Activated naive CD8-positive, alpha-beta T cell (primary cell): Measurements from ENCODE around the gene KRTAP12-1.

Experiments
- H3K27ac Mint-ChIP-seq: one replicate; pipeline ENCODE4 v1.8.0; 2021; ENCODE audit warnings: mixed read lengths
- H3K27me3 Mint-ChIP-seq: one replicate; pipeline ENCODE4 v1.8.0; 2021; ENCODE audit warnings: mixed read lengths
- H3K36me3 Mint-ChIP-seq: one replicate; pipeline ENCODE4 v1.8.0; 2021; ENCODE audit warnings: mixed read lengths
- H3K4me1 Mint-ChIP-seq: one replicate; pipeline ENCODE4 v1.8.0; 2021; ENCODE audit warnings: low read depth, mixed read lengths
- H3K4me3 Mint-ChIP-seq: one replicate; pipeline ENCODE4 v1.8.0; 2021; ENCODE audit warnings: mild to moderate bottlenecking, mixed read lengths
- H3K9me3 Mint-ChIP-seq: one replicate; pipeline ENCODE4 v1.8.0; 2021; ENCODE audit warnings: low read depth, mixed read lengths

KRTAP12-1 gene

DNA sequence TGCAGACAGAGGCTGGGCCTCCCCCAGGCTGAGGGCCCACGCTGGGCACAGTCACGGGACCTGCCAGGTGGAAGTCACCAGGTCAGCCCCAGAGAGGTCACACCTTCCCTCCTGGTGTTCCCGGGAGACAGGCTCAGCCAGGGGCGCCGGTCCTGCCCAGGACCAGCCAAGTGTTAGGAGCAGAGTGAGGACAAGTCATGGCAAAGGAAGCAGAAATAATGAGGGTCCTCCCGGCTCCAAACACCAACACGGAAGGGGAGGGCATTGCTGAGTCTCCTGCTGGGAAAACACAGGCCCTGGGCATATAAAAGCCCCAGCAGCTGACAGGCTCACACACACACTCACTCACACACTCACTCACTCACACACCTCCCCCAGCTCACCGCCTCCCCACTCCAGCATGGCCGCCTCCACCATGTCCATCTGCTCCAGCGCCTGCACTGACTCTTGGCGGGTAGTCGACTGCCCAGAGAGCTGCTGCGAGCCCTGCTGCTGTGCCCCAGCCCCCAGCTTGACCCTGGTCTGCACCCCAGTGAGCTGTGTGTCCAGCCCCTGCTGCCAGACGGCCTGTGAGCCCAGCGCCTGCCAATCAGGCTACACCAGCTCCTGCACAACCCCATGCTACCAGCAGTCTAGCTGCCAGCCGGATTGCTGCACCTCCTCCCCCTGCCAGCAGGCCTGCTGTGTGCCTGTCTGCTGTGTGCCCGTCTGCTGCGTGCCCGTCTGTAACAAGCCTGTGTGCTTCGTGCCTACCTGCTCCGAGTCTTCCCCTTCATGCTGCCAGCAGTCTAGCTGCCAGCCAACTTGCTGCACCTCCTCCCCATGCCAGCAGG, 44.7 kb downstream of the KRTAP12-1 start, which contains the start of gene KRTAP10-10:
TSS of gene KRTAP10-10 (plus strand) at position 339 of the 833 bp plus-strand sequence. CDS start at position 401, 62 bp downstream.
- Mint-ChIP-seq H3K4me1 (no peaks in the 10 kb centered on the region), H3K9me3 (peaks cover 11% of the 10 kb centered on the region), H3K36me3 (peaks cover 12% of the 10 kb centered on the region), H3K4me3 (no peak within 1 kb of the TSS), H3K27ac (no peak within 1 kb of the TSS), H3K27me3 (no peaks in the 10 kb centered on the region)

DNA sequence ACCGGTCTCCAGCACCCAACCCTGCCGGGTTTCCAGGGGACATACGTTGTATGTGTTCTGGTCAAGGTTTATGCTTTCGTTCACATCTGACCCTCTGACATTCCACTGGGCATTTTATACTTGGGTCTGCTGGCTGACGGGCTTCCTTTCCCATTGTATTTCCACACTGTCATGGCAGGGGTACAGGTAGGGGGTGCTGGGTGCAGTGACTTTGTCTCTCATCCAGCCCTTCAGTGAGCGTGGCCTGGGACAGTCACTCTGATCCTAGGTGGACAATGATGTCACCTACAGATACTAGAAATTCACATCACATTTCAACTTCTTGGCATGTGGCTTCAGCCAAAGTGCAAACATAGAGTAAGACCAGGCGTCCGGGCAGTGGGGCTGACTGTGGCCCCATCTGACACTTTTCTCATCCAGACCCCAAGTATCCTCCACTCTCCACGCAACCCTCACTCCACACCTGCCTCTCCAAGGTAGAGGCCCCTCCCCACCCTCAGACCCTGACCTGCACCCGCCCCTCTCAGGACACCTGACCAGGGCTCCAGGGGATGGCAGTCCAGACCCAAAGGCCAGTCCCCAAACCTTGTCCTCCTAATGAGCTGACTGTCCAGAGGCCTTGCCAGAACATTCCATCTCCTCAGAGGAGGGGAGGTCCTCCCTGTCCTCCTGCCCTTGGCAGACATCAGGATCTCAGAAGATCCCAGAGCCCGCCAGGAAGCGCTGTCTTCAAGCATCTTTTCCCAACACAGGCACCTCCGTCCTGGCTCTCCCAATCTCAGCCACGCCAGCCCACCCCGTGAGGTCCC, 45.5 kb downstream of the KRTAP12-1 start:
- Mint-ChIP-seq H3K36me3 (peaks cover 13% of the 10 kb centered on the region), H3K4me3 (no peak overlapping the region), H3K4me1 (no peaks in the 10 kb centered on the region), H3K27ac (no peak overlapping the region), H3K9me3 (peaks cover 18% of the 10 kb centered on the region), H3K27me3 (no peaks in the 10 kb centered on the region)

DNA sequence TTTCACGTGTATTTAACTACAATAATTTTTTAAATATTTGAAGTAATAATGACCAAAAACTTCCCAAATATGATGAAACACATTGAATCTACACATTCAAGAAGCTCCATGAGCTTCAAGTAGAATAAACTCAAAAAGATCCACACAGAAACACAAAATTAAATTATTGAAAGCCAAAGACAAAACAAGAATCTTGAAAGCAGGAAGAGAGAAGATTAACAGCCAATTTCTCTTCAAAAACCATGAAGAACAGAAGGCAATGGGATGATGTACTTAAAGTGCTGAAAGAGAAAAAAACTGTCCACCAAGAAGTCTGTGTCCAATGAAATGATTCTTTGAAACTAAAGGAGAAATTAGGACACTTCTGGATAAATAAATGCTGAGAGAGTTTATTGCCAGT, 49.9 kb downstream of the KRTAP12-1 start:
- Mint-ChIP-seq H3K36me3 (peaks cover 16% of the 10 kb centered on the region), H3K27me3 (no peaks in the 10 kb centered on the region), H3K27ac (no peak overlapping the region), H3K4me1 (peaks cover 24% of the 10 kb centered on the region), H3K4me3 (no peak overlapping the region), H3K9me3 (peaks cover 17% of the 10 kb centered on the region)
